VCaP (cell line): ENCODE measurements around the gene GCG.

ENCODE experiments used
- H3K27ac ChIP-seq: fragments of 450-650 bp; 2 replicates; pipeline ENCODE4 v1.5.1; 2017
- CTCF ChIP-seq: fragments of 450-650 bp; conservative IDR thresholded peaks from 2 replicates; pipeline ENCODE4 v1.5.1; 2017; ENCODE audit warnings: mild to moderate bottlenecking, moderate library complexity

Gene GCG

DNA sequence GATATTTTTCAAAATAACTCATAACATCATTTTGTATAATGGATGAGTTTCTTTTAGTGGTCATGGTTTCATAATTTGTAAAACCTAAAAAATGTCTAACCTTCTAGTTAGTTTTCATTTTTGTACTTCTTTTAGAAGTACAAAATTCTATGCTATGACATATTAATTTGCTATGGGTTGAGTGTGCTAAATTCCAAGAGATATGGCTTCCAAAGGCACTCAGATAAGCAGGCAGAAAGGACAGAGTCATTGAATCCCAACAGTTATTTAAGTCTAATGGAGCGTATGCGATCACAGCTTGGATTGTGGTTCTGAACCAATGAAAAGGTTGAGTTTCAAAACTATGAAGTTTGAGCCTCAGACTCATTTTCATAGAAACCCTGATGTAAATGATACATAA lies 37.0 kb downstream of the GCG start:
- no peak overlapping the region for H3K27ac ChIP-seq

GRCh38 chr2:162114271-162114670 lies 37.8 kb downstream of the GCG start:
- no peak overlapping the region for H3K27ac ChIP-seq
- no peak for TF ChIP-seq CTCF

More for the DNA sequence above, 37.0 kb downstream of the GCG start:
- no peak for TF ChIP-seq CTCF

GRCh38 chr2:162113776-162114168 lies 38.3 kb downstream of the GCG start:
- no peak for TF ChIP-seq CTCF
- H3K27ac ChIP-seq, result no peak overlapping the region

- H3K27ac ChIP-seq, result no peak overlapping the region
- TF ChIP-seq CTCF, result no peak
These were observed 38.8 kb downstream of the GCG start for GRCh38 chr2:162113088-162113775.

DNA sequence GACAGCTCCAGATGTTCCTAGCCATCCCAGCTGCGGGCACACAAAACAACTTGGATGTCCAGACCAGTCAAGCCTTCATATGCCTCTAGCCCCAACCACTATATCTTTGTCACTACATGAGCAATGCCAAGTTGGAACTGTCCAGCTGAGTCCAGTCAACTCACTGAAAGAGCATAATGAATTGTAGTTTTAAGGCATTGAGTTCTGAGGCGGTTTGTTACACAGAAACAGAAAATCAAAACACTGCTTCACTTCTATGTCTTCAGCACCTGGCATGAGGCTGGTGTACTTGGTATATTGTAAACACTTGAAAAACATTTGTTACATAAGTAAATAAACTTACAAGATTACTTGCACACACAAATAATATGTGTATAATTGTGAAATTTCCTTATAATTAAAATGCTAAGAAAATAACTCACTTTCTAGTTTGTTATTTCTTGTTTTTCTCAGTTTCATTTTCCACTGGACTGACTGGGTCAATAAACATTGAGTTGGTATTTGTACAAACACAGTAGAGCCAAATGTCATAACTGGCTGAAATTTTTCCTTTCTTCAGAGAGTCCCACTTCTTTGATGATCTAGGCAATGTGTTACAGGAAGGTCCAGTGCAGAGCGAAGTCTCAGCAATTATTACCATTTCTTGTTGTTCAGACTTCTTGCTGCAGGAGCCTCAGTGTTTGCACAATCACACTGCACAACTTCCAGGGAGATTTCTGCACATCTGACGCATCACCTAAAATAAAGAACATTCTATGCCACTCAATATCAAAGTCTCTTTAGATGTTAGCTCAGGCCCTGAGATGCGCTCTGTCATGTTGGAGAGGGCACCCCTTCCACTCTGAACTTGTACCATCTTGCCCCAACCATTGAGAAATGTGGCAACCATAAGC lies 39.8 kb downstream of the GCG start:
- no peak overlapping the region for H3K27ac ChIP-seq
- no peak for TF ChIP-seq CTCF

DNA sequence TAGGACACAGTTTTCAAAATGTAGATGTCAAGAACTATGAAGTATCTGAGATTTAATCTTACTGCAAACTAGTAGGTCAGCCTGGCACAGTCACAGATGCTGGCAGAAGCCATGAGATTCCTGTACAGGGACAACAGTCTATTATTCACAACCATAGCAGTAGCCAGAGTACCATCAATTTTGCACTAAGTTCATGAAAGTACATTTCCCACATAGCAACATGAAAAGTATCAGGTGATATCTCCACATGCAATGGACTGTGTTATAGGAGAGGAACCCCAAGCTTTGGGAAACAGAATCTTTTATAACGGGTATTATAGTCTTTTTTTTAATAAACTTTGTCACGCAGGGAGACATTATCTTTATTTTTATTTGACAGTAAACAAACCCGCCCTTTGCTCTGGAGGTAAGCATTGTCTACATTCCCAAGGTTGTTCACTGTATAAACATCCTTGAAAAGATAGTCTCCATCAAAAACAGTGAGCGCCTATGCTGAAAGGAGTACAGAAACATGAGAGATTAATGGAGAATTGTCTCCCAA lies 44.6 kb downstream of the GCG start:
- no peak for TF ChIP-seq CTCF
- H3K27ac ChIP-seq, result no peak overlapping the region

DNA sequence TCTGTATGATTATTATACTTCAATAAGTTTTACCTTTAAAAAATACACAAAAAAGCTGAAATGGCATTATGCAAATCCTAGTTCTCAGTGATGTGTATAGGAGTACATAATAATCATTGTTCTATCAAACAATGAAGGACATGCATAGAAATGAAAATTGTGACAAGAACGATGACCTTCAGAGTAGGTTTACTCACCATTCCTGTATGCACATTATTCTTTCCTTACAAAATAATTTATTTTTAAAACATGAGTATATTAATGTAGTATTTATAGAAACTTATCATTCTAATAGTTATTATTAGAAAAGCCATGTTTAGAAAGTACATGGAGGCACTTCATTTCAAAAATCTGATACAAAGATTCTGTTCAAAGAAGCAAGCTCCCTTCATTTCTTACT lies 45.3 kb downstream of the GCG start:
- H3K27ac ChIP-seq, result no peak overlapping the region
- TF ChIP-seq CTCF, result no peak
